AG09309 (cell line): ENCODE measurements around the gene SLC16A14.

Experiments
- DNase-seq: peaks from one replicate; pipeline ENCODE4 v3.0.0-alpha.2; 2010; ENCODE audit warnings: low read depth
- H3K4me3 ChIP-seq: 2 replicates; pipeline ENCODE4 v1.5.1; 2011; ENCODE audit warnings: mild to moderate bottlenecking, low read depth, low read length, moderate library complexity; ENCODE audit not compliant: control insufficient read depth
- CTCF ChIP-seq: IDR thresholded peaks from 2 replicates; pipeline ENCODE4 v1.5.1; 2011; ENCODE audit warnings: mild to moderate bottlenecking, low read depth, low read length, inconsistent platforms; ENCODE audit not compliant: insufficient read depth, control insufficient read depth; ENCODE audit errors: missing control alignments

The SLC16A14 gene

DNA sequence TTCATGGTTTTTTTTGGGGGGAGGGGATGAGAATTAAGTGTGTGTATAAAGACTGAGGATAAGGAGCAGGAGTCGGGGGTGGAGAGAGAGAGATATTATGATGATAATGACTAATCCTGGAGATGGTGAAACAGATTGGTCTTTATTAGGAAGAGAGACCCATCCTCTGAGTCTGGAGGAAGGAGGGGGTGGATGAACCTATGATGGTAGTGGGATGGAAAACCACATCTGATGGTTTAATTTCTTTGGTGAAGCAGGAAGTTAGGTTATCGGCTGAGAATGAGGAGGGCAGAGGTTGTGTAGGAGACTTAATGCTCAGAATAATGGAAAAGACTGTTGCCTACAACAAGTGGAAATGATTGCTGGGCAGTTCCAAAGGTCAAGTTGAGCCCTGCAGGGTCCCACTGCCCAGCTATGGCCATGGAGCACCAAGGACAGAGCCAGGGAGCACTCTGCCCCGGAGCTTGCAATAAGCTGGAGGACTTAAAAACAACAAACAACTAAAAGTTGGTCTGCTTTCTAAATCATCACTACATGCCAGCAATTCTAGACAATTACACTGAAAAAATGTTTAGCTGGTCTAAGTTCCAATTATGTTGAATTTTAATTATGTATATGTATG, 7.9 kb downstream of the SLC16A14 start:
- TF ChIP-seq CTCF, result no peak
- H3K4me3 ChIP-seq, result no peak overlapping the region
- DNase-seq, result no peak

DNA sequence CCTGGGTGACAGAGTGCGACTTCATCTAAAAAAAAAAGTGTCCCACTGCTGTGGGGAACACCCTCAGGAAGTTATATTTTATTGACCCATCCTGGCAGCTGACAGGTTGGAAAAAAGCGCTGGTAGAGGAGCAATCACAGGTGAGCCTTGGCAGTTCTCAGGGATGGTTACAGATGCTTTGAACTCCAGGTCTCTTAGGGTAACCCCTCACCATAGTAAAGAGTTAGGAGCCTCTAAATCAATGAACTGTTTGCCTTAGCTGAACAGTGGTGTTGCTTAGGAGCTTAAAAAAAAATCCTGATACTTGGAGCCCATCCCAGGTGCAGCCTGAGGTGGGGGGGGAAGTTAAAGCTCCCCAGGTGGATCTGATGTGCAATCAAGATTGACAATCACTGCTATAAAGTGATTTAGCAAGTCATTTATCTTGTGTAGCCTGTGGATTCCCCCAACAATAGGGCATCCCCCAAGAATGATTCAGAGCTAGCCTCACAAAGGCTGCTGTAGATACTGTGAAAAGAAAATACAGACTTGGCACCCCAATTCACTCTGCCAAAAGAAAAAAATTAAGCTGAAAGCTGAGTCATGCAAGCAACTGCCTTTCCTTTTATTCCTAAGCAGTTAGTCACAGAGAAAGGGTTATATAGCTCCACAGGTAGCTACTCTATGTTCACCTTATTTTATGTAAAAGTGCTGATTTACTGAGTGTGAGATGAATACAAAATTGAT, 14.8 kb downstream of the SLC16A14 start:
- DNase-seq, result peak; percentile 25
- no peak overlapping the region for H3K4me3 ChIP-seq
- no peak for TF ChIP-seq CTCF

- no peak overlapping the region for H3K4me3 ChIP-seq
- no peak for TF ChIP-seq CTCF
- DNase-seq, result no peak
Measured at GRCh38 chr2:230052299-230052698, 16.4 kb downstream of the SLC16A14 start.

DNA sequence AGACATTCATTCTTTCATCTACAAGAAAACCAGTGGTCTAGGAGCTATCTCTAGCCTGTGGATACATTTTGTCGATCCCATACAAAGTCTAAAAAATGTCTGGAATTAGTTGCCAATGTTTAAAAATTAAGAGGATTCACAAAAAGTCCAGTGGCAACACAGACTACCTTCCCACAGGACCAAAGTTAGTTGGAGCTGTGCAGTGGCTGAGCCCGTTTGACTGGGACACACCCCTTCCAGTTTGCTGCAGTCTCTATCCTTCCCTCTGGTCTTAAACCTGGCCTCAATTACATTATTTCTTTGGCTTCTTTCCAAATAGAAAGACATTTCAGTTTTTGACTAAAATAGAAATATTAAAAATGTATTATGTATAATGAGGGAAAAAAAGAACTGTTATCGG, 18.6 kb downstream of the SLC16A14 start:
- DNase-seq, result no peak
- H3K4me3 ChIP-seq, result no peak overlapping the region
- no peak for TF ChIP-seq CTCF

DNA sequence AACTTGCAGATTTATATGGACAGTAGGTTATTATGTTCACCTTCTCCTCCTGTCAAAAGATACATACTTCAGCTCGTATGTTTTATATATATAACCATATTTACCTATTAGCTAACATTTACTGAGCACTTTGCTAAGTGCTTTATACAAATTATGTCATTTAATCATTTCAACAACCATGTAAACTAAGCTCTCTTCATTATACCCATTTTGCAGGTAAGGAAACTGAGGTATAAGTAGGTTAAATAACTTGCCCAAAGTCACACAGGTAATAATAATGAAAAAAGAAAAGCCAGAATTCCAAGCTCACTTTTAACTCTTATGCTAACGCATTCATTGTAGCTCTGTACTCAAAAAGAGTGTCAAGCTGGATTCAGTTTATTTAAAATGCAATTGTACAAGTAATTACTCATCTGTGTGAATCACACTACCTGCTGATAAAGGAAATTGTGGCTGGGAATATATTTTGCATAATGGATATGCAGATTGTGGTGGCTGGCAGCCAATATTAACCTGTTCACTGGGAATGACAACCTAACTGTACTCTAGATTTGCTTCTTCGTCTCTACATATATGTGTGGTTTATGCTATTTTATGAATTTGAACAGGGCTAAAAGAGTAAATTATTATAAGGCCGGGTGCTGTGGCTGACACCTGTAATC, 20.6 kb downstream of the SLC16A14 start:
- DNase-seq, result no peak
- TF ChIP-seq CTCF, result no peak
- H3K4me3 ChIP-seq, result no peak overlapping the region

DNA sequence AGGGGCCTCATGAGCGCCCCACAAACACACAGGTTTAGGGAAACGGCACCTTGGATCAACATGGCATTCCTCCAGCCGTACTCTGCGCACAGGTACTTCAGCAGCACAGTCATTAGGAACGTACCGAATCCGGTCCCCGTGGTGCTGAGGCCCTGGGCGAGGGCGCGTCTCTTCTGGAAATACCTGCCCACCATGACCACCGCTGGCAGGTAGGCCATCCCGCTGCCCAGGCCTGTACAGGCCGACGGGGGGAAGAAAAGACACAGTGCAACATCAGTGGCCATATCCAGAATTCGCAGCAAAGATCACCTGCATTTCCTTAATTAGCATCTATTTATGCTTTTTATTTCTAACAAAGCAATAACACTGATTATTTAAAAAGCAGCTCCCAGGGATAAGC, 22.2 kb downstream of the SLC16A14 start:
- H3K4me3 ChIP-seq, result no peak overlapping the region
- no peak for DNase-seq
- TF ChIP-seq CTCF, result no peak
